Measurements from ENCODE around the gene DHRS3.
"Not testable (repeated sequence)": the region's sequence is repeated elsewhere in the genome, so short reads cannot be mapped to it uniquely, and the experiment has no call there.

Gene DHRS3, protein sequence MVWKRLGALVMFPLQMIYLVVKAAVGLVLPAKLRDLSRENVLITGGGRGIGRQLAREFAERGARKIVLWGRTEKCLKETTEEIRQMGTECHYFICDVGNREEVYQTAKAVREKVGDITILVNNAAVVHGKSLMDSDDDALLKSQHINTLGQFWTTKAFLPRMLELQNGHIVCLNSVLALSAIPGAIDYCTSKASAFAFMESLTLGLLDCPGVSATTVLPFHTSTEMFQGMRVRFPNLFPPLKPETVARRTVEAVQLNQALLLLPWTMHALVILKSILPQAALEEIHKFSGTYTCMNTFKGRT

DNA sequence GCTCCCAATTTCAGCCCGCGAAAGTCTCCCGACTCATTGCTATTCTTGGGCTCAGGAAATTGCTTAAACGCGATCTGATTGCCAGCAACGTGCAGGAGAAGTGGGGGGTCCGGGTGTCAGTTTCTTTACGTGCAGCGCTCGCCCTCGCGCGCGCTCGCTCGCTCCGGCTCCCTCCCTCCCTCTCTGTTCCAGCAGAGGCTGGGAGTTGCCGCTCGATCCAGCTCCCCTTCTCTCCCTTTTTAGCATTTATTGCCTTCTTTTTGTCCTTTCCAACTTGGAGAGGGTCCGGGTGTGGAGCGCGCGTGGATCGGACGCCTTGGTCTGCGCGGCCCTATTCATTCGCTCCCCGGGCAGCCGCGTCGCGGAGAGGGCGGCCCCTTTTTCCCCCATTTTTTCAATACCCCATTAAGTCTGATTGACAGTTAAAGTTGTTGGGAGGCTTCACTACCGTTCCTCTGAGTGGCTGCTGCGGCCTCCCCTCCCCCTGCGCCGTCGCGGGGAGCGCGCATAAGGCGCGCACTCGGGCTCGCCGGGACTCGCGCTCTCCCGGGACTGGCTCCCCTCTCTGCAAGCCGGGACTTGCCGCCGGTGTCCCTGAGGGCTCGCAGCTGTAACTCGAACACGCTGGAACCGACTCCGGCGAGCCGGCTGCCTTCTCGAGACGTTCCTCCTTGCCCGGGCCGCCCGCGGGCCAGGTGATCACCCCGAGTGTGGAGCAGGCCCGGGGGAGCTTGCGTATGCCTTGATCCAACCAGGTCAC, at the start of gene DHRS3:
TSS of gene DHRS3 (minus strand) at position 310 of the 760 bp plus-strand sequence. CDS start 862 bp downstream, outside the sequence.
- peak; percentile 75 for DNase-seq

DNA sequence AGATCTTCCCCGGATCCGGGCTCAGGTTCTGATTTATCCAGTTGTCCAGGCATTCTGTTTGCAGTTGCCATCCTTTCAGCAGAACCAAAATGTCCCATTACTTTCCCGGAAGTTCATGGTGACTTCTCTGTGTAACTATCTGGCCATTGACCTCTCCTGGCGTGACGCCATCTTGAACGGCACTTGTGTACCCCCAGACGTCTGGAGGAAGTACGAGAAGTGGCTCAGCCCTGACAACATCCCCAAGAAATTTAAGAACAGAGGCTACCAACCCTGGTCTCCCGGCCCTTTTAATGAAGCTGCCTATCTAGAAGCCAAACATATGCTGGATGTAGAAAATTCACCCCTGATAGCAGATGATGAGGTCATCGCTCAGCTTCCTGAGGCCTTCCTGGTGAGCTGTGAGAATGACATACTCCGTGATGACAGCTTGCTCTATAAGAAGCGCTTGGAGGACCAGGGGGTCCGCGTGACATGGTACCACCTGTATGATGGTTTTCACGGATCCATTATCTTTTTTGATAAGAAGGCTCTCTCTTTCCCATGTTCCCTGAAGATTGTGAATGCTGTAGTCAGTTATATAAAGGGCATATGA, 48.2 kb upstream of the DHRS3 start:
- DNase-seq: no peak

DNA sequence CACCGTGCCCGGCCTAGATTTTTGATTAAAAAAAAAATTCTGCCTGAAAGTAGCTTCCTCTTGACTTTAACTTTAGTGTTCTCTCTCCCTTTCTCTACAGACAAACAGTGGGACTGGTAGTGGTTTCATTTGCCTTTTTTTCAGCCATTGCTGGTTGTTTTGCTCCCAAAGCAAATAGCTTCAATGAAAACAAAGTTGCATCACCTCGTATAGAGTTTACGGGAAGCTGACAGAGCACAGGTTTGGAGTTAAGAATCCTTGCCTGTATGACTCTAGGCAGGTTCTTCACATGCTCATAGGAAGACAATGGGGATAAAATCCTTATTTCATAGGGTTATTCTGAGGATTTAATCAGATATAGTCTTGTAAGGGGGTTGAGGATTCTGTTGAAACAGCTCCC, 47.5 kb upstream of the DHRS3 start:
- no peak for DNase-seq

DNA sequence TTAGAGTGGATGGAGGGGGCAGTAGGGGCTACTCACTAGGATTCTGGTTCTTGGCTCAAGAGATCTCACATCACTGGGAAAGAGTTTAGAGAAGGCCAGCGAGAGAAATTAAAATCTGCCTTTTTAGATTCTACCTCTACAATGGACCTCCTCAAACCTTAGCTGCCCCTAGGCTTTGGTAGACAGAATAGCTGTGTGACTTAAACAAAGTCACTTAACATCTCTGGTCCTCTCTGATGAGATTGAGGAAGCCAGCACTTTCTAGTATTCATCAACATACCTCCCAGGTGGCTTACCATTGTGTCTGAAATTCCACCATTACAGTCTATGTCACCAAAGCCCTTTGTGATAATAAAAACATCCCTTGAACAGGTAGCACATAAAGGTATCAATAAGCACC, 44.5 kb upstream of the DHRS3 start:
- no peak for DNase-seq

DNA sequence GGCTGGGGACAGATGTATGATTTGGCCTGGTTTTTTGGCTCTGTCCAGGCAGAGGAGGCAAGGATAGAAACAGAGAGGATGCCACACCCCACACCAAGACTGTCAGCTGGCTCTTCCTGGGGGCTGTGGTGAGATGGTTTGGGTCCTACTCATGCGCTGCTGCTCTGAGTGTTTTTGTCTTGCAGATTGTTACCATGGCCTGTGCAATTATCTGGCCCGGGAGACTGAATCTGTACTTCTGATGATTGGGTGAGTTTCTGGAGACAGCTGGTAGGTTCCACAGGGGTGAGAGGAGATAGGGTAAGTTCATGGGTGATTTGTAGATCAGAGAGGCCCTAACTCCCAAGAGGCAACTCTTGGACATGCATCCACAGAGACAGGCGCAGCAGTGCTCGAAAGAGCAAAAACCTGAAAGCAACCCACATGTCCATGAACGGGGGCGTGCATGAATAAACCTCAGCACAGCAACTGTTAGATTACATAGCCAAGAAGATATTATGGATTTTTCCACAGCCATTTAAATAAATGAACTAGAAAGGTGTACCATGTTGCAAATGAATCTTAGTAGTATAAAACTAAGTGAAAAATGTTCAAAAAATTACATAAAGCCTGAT, 43.7 kb upstream of the DHRS3 start:
- no peak for DNase-seq

DNA sequence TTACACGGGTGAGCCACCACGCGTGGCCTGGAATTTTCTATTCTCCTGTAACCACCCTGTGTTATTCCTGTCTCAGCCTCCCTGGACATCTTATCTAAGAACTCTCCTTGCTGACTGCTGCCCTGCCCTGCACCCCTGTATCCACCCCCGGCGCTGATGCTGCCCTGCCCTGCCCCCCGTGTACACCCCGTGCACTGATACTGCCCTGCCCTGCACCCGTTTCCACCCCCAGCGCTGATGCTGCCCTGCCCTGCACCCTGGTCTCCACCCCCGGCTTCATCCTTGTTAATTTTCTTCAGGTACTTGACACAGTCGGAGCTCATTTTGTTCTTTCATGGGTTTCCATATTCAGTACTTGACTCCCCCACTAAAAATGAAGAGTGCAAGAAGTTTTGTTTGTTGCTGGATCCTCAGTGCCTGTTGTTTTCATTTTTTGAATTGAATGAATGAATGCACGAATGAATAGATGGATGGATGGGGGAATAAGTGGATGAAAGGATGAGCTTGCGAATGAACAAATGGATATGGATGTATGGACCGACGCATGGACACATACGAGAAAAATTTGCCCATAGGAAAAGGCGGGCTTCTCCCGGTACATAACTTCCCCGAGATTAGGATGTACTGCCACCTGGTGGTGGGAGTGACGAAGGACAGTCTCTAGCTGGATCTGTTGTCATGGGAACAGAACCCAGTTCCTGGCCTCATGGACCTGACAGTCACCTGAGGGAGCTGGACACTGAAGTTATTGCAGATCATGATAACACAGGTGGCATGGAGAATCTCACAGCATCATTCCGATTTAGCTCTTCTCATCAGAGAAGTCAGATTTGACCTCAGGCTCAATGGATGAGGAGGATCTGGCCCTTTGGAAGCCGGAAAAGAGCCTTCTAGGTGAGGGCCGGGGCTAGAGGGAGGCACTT, 40.8 kb upstream of the DHRS3 start:
- DNase-seq: peak; percentile 77

DNA sequence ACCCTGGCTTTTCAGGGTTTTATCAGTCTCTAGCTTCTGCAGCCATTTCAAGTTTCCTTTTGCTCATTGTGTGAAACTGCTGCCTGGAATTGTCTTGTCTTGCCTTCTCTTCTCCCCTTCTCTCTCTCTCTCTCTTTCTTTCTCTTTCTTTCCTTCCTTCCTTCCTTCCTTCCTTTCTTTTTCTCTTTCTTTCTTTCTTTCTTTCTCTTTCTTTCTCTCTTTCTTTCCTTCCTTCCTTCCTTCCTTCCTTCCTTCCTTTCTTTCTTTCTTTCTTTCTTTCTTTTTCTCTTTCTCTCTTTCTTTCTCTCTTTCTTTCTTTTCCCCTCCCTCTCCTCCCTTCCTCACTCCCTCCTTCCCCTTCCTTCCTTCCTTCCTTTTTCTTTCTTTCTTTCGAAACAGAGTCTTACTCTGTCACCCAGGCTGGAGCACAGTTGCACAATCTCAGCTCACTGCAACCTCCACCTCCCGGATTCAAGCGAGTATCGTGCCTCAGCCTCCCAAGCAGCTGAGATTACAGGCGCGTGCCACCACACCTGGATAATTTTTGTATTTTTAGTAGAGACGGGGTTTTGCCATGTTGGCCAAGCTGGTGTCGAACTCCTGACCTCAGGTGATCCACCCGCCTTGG, 40.0 kb upstream of the DHRS3 start:
- DNase-seq: not testable (repeated sequence)

DNA sequence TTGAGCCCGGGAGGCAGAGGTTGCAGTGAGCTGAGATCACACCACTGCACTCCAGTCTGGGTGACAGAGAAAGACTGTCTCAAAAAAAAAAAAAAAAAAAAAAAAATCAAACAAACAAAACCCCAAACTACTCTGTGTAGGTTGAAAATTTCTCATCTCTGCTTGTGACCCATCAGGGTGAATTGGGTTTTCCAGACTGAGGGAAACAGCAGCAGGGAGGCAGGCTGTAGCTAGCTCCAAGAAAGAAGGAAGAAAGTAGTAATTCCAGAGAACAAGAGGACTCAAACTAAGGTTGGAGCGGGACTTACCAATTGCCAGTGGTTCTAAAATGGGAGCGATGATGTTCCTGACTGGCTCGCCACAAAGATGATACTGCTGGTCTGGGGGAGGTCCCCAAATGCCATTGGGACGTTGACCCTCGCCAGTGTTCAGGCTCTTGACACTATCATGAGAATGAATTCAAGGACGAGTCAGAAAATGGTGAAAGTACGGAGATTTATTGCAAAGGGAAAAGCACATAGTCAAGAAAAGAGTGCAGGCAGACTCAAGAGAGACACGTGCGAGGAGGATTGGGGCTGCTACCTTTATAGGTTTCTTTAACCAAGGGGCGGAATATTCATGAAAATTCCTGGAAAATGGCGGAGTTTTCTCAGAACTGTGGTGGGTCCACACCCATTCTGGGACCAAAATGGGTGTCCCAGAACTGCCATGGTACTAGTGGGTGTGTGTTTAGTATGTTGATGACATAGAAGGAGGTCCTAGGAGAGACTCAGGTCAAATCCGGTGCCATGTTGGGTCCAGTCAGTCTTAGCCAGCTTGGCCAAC, 39.3 kb upstream of the DHRS3 start:
- DNase-seq: no peak

DNA sequence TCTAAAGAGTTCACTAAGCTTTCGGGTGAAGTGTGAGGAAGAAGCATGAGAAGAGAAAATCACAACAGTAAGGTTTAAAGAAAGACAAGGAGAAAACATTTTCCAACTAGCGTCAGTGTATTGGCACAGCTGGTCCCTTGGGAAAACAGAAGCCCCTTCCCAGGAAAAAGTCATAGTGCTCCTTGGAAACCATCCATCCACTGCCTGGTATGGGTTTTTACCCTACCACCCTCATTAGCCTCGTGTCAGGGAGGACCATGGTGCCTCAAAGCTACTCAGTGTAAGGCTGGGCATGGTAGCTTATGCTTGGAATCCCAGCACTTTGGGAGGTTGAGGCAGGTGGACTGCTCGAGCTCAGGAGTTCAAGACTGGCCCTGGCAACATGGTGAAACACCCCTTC, 38.6 kb upstream of the DHRS3 start:
- DNase-seq: no peak

DNA sequence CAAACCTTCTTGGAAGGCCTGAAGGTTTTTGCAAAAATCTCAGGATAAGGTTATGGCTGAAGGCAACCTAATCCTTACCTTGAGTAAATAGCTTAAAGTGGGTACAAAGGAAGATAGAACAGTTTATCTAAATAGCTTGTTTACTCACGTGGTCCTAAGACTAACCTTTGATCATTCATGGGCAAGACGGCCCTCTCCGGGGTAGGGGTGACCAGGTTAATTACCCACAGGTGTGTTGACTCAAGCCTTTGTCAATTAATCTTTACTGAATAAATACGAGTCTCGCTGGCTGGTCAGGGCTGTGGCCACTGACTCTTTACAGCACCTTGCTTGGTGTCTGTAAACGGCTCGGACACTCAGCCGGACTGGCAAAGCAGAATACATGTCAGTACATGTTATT, 36.6 kb upstream of the DHRS3 start:
- no peak for DNase-seq

DNA sequence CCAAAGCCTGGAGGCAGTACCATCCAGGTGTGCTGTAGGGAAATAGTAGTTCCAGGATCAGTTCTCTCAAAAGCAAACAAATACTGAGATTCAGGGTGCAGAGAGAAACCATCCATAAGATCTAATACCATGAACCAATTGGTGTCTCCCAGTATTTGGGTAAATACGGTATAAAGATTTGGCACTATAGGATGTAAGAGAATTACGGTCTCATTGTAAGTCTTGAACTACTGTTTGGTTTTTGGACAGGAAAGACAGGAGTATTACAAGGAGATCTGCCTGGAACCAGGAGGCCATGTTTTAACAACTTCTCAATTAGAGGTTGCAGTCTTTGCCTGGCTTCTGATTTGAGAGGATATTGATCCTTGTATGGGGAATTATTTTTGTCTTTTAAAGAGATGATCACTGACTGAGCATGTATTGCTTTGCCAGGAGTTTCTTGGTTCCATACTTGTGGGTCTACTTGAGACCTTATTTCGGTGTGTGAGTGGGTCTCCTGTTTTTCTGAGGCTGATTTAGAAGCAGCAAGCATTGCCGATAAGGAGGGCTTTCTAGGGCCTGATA, 36.1 kb upstream of the DHRS3 start:
- no peak for DNase-seq

DNA sequence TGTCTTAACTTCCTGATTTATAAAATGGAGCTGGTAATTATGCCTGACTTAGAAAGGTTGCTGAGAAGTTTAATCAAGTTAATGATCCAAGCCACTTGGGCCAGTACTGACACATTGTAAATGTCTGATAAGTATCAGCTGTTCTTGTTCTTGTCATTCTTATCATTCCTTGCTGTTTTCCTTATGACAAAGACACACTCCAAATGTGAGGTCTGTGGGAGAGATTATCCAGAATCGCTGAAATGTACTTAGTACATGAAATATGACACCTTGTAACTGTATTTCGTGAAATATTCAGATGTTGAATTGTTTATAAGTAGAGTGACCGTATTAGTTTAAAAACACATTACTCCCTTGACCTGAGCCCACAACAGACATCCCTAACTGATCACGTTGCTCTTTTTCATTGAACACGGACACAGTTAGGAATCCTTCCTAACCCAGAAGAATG, 32.0 kb upstream of the DHRS3 start:
- DNase-seq: no peak

DNA sequence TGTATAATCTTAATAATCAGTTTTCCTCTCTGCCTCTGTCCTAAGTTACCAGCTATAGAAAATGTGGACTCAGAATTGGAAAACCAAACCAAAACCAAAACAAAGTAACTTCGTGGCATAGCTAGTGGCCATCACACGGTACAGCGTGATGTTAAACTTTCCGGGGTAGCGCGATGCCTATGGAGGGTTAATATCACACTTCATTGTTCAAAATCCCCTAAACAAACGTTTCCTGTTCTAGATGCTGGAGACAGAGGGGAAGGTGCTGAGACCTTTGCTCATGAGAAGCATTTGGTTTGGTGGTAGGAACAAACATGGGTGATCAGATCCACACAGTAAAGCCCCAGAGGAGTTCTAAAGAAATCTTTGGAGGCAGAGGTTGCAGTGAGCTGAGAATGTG, 30.7 kb upstream of the DHRS3 start:
- DNase-seq: no peak

DNA sequence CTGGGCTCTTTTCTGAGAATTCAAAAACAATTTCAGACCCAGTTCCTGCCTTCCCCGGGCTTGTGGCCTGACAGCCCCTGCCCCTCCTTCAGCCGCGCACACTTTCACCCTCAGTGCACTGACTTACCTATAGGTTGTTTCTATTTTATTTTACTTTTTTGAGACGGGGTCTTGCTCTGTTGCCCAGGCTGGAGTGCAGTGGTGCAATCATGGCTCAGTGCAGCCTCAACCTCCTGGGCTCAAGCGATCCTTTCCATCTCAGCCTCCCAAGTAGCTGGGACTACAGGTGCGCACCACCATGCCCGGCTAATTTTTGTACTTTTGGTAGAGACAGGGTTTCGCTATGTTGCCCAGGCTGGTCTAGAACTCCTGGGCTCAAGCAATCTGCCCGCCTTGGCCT, 27.4 kb upstream of the DHRS3 start:
- not testable (repeated sequence) for DNase-seq

DNA sequence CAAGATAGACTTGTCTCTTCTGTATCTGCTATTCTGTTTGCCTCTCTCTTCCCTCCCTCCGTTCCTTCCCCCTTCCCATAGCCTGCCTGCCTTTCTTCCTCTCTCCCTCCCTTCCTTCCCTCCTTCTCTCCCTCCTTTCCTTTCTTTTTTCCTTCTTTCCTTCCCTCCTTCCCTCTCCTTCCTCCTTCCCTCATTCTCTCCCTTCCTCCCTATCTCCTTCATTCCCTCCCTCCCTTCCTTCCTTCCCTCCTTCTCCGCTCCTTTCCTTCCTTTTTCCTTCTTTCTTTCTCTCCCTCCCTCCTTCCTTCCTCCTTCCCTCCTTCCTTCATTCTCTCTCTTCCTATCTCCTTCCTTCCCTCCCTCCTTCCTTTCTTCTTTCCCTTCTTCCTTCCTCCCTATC, 26.8 kb upstream of the DHRS3 start:
- no peak for DNase-seq

DNA sequence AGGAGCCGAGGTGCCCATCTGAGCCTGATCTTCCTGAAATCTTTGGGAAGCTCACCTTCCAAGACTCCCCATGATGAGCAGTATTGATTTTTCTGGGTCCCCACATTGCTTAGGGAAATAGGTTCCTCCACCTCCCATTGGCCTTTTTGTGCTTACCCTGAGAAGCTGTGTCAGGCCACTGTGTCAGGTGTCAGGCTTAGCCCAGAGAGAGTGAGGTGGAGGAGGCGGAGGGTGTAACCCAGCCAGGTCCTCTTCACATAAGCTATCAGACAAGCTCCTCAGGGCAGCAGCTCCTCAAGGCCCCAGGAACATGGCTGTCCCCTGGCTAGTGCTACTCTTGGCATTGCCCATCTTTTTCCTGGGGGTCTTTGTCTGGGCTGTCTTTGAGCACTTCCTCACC, 26.2 kb upstream of the DHRS3 start:
- DNase-seq: no peak

DNA sequence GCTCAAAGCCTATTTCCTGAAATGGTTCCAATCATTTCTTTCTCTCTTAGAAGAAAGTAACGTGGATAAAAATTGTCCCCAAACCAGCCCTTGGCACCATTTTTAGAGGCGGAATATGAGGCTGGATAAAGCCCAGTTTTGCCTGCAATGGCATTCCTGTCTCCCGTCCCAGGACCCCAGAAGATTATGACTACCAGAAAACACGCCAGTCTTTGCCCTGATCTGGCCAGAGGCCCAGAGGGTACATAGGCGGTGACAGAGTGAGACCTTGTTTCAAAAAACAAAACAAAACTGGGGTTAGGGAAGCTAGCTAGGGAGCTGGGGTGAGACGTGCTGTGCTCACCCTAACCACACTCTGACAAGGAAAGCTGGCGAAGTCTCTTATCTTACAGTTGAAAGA, 25.8 kb upstream of the DHRS3 start, which contains the start of gene AADACL4:
TSS of gene AADACL4 (plus strand) at position 301 of the 400 bp plus-strand sequence. CDS start 462 bp downstream, outside the sequence.
- no peak for DNase-seq

DNA sequence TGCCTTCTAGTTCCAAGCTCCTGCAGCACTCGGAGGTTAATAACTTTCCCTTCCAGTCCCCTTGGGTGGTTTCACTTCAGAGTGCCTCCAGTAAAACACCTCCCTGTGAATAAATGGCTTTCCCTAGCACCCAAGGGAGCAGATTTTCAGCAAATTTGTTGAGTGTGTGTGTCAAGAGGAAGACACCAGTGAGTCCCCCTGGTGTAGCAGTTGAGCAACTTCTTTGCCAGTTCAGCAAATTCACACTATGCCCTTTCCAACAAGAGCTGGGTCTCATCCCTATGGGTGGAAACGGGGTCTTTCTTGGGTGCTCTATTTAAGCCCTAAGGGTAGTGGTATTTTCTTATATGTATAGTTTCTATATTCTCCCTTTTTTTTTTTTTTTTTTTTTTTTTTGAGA, 25.1 kb upstream of the DHRS3 start:
- no peak for DNase-seq

DNA sequence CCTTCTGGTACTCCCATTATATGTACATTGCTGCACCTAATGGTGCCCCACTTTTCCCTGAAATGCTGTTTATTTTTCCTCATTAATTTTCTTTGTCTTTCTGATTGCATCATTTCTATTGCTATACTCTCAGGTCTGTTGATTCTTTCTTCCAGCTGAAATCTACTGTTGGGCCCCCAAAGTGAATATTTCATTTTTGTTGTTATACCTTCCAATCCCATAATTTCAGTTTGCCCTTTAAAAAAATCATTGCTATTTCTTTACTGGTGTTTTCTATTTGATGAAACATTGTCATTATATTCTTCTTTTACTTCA, 22.9 kb upstream of the DHRS3 start:
- no peak for DNase-seq

DNA sequence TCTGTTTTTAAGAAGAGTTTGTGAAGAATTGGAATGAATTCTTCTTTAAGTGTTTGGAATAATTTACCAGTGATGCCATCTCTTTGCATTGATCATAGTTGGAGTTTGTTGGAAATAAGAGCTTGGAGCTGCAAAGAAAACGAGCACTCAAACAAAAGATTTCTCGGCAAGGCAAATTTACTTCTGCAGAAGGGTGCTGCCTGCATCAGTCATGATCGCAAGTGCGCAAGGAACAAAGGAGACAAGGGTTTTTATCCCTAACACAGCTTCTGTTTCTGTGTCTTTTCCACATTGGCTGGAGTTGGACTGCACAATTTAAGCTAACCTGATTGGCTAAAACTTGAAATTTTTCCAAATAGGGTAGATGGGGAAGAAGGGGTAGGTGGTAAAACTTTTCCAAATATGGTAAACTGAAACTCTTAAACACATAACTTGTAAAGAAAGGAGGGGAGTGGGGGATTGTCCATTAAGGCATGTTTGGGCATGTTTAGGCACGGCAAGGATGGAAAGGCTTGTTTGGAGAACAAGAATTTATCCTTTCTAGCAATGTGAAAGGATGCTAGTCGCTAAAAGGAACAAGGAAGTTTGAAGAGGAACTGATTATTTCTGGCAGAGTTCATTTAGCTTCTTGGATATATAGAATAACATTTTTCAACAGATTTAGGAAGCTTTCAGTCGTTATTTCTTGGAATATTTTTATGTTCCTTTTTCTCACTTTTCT, 22.4 kb upstream of the DHRS3 start:
- no peak for DNase-seq

Data from CD4-positive, alpha-beta T cell treated with Interleukin-17A for 1 hour (primary cell).